HT1080 (cell line): ENCODE results near the gene UROC1. TPM values are rescaled to one million over a fixed set of nuclear protein-coding genes. Genes with fewer than 3 reads are reported as not detected.
A peak's percentile ranks its signal among the peaks of the same experiment; 100 is the strongest.

ENCODE experiments used
- DNase-seq: peaks from one replicate; pipeline ENCODE4 v3.0.0-alpha.2; 2015; ENCODE audit warnings: low read depth
- total RNA-seq: library from RNA; depleted of rRNA; stranded (reverse); fragments of >200 nt; shearing (Covaris generic); gene quantifications from 2 replicates; pipeline ENCODE4 v1.2.3, GENCODE V29; 2014

The UROC1 gene
- total RNA-seq, 1 experiment from 2014 or later = 0.03 TPM

DNA sequence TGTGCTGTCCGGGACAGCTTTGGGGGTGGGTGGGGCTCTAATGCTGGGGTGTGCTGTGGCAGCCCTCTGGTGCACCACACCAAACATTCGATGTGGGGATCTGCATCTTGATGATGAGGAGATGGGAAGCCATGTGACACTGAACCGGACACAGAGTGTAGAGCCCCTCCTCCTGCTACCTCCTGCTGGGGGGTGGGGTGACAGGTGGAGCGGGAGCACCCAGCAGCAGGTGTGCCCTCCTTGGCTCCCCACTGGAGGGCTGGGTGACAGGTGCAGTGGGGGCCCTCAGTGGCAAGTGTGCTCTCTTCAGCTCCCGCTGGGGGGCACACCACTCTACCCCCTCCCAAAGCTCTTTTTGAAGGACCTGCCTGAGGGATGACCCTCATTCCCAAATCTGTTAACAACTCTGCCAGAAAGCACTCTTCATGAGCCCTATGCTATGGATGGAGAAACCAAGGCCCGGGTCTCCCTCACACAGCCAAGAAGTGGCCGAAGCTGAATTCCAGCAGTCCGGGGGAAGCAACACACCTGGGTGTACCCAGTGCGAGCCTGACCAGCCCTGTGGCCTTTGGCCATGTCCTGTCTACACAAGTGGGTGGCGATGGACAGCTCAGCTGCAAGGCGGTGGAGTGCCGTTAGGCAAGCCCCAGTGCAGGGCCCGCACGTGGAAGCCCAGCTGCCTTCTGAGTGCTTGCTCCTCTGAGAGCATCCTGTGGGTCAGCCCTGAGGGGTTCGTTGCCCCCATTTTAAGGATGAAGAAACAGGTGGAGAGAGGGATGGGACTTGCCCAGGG, 609 bp upstream of the UROC1 start:
- DNase-seq = no peak

DNA sequence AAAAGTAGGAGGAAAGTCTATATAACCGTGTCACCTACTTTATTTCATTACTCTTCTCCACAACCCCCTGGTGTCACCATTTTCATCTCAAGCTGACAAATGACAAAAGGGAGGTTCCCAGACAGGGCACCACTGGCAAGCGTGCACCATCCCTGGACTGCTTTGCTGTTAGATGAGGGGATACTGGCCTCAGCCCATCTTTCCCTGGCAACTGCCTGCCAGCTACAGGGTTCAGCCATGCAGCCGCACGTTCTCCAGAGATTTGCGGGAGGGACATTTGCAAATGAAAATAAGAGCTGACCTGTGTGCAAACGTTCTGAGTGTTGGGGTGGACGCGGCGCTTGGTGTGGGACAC, 660 bp downstream of the UROC1 start:
- no peak for DNase-seq

DNA sequence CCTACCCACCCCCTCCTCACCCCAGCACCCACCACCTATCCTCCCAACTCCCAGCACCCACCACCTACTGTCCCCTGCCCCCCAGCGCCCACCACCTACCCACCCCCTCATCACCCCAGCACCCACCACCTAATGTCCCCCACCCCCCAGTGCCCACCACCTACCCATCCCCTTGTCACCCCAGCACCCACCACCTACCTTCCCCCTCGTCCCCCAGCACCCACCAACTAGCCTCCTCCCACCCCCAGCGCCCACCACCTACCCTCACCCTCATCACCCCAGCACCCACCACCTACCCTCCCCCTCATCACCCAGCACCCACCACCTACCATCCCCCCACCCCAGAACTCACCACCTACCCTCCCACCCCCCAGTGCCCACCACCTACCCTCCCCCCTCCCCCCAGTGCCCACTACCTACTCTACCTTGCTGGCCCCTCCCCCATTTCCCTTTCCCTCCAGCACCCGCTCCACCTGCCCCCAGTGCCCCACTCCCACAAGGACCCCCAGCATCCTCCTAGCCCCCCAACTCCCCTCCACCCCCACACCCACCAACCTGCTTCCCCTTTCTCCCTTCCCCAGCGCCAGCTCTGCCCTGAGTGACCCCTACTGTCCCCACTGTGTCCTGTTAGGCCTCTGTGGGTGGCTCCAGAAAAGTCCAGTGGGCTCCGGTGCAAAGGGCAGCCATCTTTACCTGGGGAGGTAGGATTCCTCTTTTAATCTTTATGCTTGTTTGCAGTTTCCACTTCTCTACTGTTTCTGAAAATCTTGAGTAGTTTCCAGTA, 1.2 kb downstream of the UROC1 start:
- no peak for DNase-seq

DNA sequence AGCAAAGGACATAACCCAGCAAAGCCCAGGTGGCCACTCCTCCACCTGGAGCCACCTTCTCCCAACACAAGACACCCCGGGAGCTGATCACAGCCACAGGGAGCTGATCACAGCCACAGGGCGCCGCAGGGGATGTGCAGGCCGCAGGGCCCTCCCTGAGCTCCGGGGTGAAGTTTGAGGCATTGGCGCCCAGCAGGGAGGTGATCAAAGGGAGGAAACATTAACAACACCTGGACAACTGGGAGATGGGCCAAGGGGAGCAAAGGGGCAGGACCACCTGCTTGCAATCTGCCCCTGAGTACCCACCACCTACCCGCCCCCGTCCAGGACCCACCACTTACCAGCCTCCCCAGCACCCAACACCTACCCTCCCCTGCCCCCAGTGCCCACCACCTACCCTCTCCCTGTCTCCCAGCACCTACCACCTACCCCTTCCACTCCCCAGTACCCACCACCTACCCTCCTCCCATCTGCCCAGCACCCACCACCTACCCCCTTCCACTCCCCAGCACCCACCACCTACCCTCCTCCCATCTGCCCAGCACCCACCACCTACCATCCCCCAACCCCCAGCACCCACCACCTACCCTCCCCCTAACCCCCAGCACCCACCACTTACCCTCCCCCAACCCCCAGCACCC, 2.4 kb downstream of the UROC1 start:
- DNase-seq = no peak

DNA sequence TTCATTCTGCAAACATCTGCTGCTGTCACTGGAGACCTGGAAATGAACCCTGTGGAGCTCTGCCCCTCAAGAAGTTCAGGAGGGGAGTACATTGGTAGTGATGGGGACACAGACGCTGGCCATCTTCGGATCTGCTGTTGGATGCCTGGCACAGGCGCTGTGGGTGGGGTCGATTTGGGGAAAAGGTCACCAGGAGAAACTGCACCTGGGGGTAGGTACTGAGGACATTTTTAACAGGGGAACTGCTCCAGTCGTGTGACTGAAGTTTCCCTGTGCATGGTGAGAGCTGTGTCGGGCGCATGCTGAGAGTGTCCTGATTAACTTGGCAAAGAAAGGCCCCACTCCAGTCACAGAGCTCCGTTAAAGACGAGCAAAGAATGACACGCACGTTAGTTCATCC, 3.4 kb downstream of the UROC1 start:
- no peak for DNase-seq

DNA sequence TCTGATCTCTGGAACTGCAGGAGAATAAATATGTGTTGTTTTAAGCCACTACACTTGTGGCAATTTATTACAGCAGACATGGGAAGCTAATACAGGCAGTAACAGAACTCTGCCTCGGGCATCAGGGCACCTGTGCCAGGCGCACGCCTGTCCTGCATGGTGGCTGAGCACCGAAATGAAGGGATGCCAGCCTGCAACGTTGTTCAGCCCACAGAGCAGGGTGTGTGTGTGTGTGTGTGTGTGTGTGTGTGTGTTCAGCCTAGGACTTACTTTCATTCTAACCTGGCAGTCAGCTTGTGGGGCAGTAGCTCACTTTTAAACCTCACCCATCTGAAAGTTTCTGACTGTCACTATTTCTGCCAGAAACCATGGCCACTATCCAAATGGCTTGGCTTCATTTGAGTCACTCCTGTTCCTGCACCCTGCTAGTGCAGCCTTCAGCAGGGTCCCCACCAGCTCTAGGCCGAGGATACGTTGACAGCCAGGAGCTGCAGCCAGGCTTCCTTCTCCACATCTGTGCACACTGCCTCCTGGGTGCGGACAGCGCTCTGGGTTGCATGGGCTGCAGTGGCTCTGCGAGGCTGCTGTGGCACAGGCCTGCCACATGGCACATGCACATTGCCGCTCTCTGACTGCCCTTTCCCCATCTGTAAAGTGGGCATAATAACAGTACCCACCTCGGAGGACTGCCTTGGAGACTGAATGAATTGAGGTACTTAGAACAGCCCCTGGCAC, 4.5 kb downstream of the UROC1 start:
- DNase-seq = no peak

DNA sequence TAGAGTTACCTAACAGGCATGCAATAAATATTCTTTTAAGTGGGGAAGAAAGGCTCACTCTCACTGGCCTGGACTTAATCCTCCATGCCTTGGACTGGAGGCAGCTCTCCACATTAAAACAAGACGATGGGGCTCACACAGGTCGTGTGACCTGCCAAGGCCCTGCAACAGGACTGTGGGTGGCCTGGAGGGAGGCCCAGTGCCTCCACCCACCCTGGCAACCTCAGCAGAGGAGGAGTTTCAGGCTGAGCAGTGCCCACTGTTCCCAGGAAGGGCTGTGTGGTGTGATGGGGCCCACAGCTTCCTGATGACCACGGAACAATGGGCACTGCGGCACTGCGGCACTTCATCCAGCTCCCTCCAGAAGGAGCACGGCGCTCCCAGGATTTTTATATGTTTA, 5.5 kb downstream of the UROC1 start:
- no peak for DNase-seq

DNA sequence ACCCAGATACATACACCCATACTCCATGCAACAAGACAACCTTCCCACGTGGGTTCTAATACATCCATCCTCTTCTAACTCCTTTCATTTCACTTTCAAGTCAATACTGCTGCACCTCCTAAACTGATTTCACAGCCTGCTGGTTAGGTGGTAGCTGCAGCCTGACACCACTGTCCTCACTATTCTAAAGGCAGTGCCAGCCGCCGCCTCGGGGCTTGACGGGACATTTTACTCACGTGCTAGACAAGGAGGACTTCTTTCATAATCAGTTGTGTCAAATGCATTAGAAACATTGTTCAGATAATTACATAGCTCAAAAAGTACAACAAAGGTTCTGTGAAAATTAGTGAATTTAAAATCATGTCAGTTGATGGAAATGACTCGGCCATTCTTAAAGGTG, 6.3 kb downstream of the UROC1 start:
- DNase-seq = no peak

DNA sequence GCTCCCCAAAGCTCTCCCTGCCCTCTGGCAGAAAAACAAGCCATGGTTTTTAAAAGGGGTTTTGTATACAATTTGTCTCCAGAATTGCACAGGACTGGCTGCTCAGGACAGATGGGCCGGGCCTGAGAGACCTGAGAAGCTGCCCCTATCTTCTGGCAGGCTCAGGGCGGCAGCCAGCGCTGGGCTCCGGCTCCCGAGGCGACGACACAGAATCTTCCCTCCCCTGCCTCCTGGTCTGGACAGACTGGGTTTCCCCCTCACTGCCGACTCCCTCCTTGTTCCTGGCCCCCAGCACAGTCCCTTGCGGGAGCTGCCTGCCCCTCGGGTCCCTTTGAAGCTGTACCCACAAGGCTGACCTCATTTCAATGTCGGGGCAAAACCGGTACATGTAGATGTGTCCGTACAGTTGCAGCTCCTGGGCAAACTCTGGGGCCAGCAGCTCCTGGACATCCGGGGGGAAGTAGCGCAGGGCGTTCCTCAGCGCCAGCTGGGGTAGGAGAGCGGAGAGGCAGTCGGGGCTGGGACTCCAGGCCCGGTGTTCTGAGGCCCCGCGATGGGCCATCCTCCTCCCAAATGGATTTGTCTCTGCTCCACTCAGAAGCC, 7.2 kb downstream of the UROC1 start:
- DNase-seq = no peak

DNA sequence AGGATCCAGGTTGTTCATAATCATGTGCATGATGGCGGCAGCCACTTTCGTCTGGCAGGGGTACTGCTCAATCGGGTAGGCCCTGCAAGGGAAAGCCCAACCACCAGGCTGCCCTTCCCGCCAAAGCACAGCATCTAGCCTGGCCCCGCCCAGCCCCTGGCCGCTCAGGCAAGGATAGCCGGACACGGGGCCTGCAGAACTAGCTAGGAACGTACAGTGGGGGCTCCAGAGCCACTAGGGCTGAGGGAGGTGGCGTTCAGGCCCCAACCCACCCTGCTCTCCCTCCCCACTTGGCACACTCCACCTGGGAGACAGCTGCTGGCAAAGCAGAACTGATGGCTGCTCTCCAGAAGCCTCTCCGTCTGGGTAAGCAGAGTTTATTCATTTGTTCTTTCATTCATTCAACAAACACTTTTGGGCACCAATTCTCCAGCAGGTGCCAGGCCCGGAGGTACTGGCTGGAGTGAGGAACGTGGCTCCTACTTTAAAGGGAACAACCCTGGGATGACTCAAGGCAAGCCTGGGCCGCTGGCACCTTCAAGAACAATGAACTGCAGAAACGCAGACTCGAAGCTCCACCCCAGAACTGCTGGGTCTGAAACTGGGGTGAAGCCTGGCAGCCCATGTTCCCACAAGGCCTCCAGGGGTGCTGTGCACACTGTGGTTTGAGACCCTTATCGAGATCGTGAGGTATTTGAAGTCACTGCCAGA, 7.8 kb downstream of the UROC1 start:
- no peak for DNase-seq

DNA sequence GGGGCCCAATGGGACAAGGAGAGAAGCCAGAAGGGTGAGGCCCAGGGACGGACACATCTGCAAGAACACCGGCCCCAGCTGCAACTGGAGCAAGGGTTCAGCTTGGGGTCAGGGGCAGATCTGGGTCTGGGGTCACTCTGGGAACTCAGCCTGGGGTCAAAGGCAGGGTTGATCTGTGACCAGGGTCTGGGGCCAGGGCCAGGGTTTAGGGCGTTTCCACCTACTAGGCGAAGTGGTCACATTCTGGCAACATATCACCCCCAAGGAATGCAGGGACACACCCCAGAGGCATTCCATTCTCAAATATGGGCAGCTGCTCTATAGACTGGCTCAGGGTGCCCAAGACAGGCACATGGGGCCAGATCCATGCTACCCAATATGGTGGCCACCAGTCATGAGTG, 9.0 kb downstream of the UROC1 start:
- DNase-seq = peak; percentile 48

DNA sequence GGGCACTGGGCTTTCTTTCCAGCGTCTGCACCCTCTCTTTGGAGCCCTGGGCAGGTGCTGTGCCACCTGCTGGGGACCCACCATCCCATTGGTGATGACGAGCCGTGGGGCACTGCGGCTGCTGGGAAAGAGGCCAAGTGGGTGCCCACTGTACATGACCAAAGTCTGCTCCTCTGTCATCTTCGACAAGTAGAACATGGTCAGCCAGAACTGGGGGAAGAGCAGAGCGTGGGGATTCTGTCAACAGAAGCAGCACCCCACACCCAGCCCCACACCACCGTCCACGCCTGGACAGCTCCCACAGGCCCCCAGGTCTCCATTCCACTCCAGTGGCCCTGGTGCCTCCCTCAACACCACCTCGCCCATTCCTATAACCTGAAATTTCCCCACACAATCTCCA, 9.7 kb downstream of the UROC1 start:
- DNase-seq = no peak

DNA sequence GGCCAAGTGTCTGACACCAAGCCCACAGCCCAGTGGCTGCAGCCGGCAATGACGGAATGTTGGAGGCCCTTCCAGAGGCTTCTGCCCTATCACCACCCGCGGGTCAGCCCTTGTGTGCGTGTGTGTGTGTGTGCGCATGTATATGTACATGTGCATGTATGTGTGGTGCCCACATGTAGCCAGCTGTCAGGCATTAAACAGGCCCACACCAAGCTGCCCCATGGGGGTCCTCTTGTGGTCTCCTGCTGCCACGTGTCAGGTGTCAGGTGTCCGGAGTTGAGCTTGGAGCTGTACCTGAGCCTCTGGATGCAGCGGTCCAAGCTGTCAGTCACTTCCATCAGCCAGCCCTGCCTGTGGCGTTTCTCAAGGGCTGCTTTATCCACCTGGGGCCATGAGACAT, 13.9 kb downstream of the UROC1 start:
- DNase-seq = no peak

DNA sequence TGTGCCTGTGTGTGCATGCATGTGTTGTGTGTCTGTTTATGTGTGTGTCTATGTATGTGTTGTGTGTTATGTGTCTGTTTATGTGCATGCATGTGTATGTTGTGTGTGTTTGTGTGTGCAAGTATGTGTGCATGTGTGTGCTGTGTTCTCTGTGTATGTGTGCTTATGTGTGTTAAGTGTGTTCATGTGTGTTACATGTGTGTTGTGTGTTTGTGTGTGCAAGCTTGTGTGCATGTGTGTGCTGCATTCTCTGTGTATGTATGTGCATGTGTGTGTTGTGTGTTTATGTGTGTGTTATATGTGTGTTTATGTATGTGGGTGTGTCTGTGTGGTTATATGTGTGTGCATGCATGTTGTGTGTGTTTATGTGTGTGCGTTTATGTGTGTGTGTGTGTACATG, 14.9 kb downstream of the UROC1 start:
- no peak for DNase-seq

DNA sequence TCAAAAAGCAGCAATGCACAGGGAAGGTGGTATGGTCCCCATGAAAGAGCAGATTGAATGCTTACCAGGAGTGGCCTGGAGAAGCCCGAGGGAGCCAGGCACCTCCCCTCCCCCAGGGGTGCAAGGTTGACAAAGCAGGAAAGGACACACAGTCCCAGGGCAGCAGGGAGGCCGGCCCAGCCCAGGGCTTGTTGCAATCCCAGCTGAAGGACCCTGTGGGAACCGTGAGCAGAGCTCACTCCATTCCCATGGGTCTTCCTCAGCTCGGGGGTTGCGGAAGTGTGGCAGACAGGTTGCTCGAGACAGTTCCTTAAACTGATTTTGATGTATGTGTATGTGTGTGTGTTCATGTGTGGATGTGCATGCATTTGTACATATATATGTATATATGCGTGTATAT, 15.8 kb downstream of the UROC1 start:
- no peak for DNase-seq

DNA sequence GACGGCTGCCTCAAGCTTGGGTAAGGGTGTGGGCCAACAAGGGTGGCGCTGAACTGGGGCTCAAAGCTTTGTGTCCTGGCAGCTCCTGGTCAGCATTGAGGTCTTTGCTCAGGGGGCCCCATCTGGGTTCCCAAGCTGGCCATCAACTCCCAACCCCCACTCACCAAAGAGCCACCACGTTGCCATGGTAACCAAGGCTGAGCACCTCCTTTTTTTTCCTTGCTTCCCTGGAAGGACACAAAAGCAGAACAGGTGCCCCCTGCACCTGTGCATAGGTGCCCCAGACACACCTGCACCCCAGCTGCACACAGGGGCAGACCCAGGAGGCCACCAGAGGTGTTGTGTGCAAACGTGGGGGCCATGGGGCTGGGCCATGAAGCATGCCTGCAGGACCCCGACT, 16.5 kb downstream of the UROC1 start:
- DNase-seq = no peak

DNA sequence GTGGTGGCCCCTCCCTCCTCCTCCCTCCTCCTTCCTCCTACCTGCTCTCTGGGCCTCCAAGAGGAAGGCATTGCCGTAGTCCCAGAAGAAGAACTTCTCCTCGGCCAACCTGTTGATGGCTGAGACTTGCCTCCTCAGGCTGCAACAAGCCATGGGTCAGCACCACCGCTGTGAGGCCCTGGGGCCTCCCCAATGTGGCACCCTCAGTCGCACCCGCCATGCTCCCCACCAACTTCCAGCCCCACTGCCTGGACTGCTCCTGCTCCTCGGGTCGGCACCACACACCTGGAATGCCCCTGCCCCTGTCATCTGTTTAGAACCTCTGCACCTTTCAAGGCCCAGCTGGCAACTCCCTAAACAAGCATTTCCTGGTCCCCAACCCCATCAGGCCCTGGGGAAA, 17.6 kb downstream of the UROC1 start:
- no peak for DNase-seq

DNA sequence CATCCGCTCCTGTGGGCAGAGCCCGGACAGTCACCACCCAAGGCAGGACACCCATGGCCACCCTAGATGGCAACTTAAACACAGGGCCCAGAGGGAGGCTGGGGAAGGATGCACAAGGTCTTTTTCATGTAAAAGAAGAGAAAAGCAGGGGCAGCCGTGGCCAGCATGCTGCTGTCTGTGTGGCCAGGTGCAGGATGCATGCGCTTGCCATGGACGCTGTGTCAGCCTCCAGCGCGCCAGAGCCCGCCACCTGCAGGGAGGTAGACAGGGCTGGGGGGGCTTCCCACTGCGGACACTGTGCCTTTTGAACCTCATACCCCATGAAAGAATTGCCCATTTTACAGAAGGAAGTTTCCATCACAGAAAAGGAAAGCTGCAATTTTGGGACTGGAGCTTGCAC, 18.2 kb downstream of the UROC1 start:
- no peak for DNase-seq

DNA sequence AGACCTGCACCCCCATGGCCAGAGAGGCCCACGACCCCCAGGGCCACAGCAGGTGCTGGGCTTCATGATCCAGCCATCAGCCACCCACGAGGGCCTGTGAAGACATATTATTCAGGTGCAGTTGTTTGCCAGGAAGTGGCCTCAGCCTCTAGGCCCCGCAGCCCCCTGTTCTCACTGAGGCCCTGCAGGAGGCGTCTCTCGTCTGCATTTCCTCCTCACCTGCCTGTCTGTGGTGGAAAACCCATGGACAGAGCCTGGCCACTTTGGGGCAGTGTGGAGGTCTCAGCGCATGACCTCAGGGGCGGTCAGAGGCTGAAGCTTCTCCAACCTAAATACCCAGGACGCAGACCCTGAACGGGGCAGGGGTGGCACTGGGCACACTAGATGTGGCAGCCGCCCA, 18.6 kb downstream of the UROC1 start:
- DNase-seq = no peak

DNA sequence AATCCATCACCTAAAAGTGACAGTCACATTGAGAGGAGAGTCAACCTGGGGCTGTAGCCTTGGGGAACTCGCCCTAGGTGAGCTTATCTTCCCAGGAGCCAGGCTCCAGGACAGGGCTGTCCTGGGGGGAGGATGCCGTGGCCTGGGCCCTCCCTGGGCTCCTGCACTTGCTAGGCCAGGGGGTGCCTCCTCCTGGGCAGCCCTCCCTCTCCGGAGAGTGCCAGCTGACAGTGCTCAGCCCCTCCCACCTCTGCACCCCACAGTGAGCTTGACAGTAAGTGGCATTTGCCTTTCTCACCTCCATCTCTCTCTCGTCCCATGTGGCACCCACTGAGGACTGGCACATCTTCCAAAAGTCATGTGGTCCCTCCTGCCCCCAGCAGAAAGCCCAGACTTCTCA, 19.1 kb downstream of the UROC1 start:
- DNase-seq = no peak

DNA sequence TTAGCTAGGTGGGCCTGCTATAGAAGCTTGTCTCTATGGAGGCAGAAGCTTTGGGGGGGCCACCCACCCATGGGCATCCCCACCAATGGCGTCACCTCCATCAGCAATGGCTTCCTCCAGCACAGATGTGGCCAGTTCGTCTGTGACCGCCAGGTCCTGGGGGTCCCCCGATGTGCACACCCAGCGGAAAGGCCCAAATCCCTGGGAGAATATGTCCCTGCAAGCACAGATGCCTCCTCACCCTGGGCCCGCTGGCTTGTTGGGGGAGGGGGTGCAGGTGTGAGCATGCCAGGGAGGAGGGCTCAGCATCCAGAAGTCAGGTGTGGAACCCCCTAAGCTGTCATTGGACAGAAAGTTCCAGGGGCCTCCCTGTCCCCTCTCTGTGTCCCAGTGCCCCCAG, 19.6 kb downstream of the UROC1 start:
- no peak for DNase-seq
